Umbilical cord (tissue), 2 donors: Measurements from ENCODE around the gene CAPG. TPM values are rescaled to one million over a fixed set of nuclear protein-coding genes. Genes with fewer than 3 reads are reported as not detected.
A peak's percentile ranks its signal among the peaks of the same experiment; 100 is the strongest.

ENCODE experiments used
- DNase-seq: peaks from one replicate; pipeline ENCODE4 v3.0.0-alpha.2; 2015; ENCODE audit warnings: low spot score
- total RNA-seq: library from RNA; depleted of rRNA; stranded (reverse); fragments of >200 nt; gene quantifications from one replicate; pipeline ENCODE4 v1.2.3, GENCODE V29; 2014; ENCODE audit warnings: low replicate concordance; ENCODE audit not compliant: insufficient read depth

Gene CAPG
- total RNA-seq, 1 donor from 2014 or later: 58.5 TPM

GRCh38 chr2:85357736-85358135 lies 52.4 kb downstream of the CAPG start:
- DNase-seq: no peak

- DNase-seq: no peak
Observed at GRCh38 chr2:85356186-85356585, 54.0 kb downstream of the CAPG start.

- DNase-seq: no peak
Observed at GRCh38 chr2:85355521-85355920, 54.6 kb downstream of the CAPG start.

GRCh38 chr2:85355073-85355410 lies 55.1 kb downstream of the CAPG start:
- DNase-seq: no peak

- peak; percentile 100 for DNase-seq
Observed at GRCh38 chr2:85354286-85355072, 55.7 kb downstream of the CAPG start, which contains the start of the genes ELMOD3 and RETSAT. TSS of gene ELMOD3 (plus strand) at chr2:85354769. CDS start at chr2:85357199, 2,430 bp downstream. TSS of gene RETSAT (minus strand) at chr2:85354528. CDS start at chr2:85354507, 21 bp downstream.

- peak; percentile 35 for DNase-seq
Observed at GRCh38 chr2:85353876-85354285, 56.3 kb downstream of the CAPG start.

- DNase-seq: no peak
Observed at GRCh38 chr2:85347599-85347998, 62.6 kb downstream of the CAPG start.

Other genes starting within 250 kb of the CAPG start
- 62.1 TPM for gene TGOLN2, start 82.4 kb downstream of the CAPG start, total RNA-seq
- 55.1 TPM for gene RETSAT, start 55.8 kb downstream of the CAPG start, total RNA-seq
- gene ELMOD3, start 55.6 kb downstream of the CAPG start, total RNA-seq: 27.0 TPM
- 4.6 TPM for gene SH2D6, start 8.3 kb upstream of the CAPG start, total RNA-seq
- 67.7 TPM for gene MAT2A, start 128.8 kb upstream of the CAPG start, total RNA-seq
- gene GGCX, start 151.1 kb upstream of the CAPG start, total RNA-seq: 51.5 TPM
- 25.5 TPM for gene VAMP8, start 167.2 kb upstream of the CAPG start, total RNA-seq
- gene VAMP5, start 174.1 kb upstream of the CAPG start, total RNA-seq: 20.0 TPM
- gene RNF181, start 185.4 kb upstream of the CAPG start, total RNA-seq: 76.3 TPM
- 3.4 TPM for gene TMEM150A, start 192.3 kb upstream of the CAPG start, total RNA-seq
- gene C2orf68, start 201.7 kb upstream of the CAPG start, total RNA-seq: 23.6 TPM
- gene USP39, start 205.8 kb upstream of the CAPG start, total RNA-seq: 58.0 TPM